Activated CD8-positive, alpha-beta T cell treated with anti-CD3 and anti-CD28 coated beads for 36 hours (primary cell): ENCODE data around the gene CHST8. TPM values are rescaled to one million over a fixed set of nuclear protein-coding genes. Genes with fewer than 3 reads are reported as not detected.
A peak's percentile ranks its signal among the peaks of the same experiment; 100 is the strongest.

Experiments
- ATAC-seq: fragments of 200-7000 bp; cut with Tn5 transposase; one replicate; pipeline ENCODE4 v1.10.0; 2021; ENCODE audit warnings: mild to moderate bottlenecking, moderate library complexity
- CTCF ChIA-PET: fragments of 350-600 bp; sonication (Branson Sonifier 250); formaldehyde crosslinking; loops from one replicate; lab custom pipeline; 2021; ENCODE audit warnings: antibody characterized with exemption; lab: Charles Lee
- POLR2A ChIA-PET: fragments of 350-600 bp; sonication (Branson Sonifier 250); formaldehyde crosslinking; loops from one replicate; lab custom pipeline; 2021; ENCODE audit warnings: antibody characterized with exemption; lab: Charles Lee
- DNase-seq: peaks from one replicate; pipeline ENCODE4 v3.0.0-alpha.2; 2020
- H3K27ac Mint-ChIP-seq: one replicate; pipeline ENCODE4 v1.8.0; 2021; ENCODE audit warnings: mild to moderate bottlenecking, mixed read lengths
- H3K27me3 Mint-ChIP-seq: one replicate; pipeline ENCODE4 v1.8.0; 2021; ENCODE audit warnings: mixed read lengths
- H3K36me3 Mint-ChIP-seq: one replicate; pipeline ENCODE4 v1.8.0; 2021; ENCODE audit warnings: low read depth, mixed read lengths
- H3K4me1 Mint-ChIP-seq: one replicate; pipeline ENCODE4 v1.8.0; 2021; ENCODE audit warnings: low read depth, mixed read lengths
- H3K4me3 Mint-ChIP-seq: one replicate; pipeline ENCODE4 v1.8.0; 2021; ENCODE audit warnings: mild to moderate bottlenecking, moderate library complexity, mixed read lengths
- H3K9me3 Mint-ChIP-seq: one replicate; pipeline ENCODE4 v1.8.0; 2021; ENCODE audit warnings: mixed read lengths
- intact Hi-C: fragments of 100-400 bp; cut with micrococcal nuclease; formaldehyde crosslinking; loops from one replicate; pipeline ENCODE4 v1.10.0; 2022
- total RNA-seq, 2 experiments: library from RNA; stranded (reverse); gene quantifications; one replicate each; pipeline ENCODE4 v1.2.3, GENCODE V29; 2021
- TF ChIP-seq, protein P1 (sequence below): fragments of 200-600 bp; IDR thresholded peaks from one replicate; pipeline ENCODE4 v1.8.0; 2022; ENCODE audit warnings: antibody characterized with exemption, mild to moderate bottlenecking

The CHST8 gene
- total RNA-seq, 2 experiments from 2014 or later = not detected

GRCh38 chr19:33689138-33689746 is 67.5 kb downstream of the CHST8 start:
- CTCF ChIA-PET = no interaction called here
- no peak for ATAC-seq

GRCh38 chr19:33689868-33690267 is 68.1 kb downstream of the CHST8 start:
- intact Hi-C loops = no loop called here
- Mint-ChIP-seq H3K27me3 (peaks cover 9% of the 10 kb centered on the region), H3K4me3 (no peak overlapping the region), H3K36me3 (no peaks in the 10 kb centered on the region), H3K9me3 (no peaks in the 10 kb centered on the region), H3K4me1 (no peaks in the 10 kb centered on the region), H3K27ac (no peak overlapping the region)
- DNase-seq (no peak), ATAC-seq (no peak)
- ChIA-PET POLR2A (no interaction called here), CTCF (no interaction called here)
- TF ChIP-seq, protein P1, sequence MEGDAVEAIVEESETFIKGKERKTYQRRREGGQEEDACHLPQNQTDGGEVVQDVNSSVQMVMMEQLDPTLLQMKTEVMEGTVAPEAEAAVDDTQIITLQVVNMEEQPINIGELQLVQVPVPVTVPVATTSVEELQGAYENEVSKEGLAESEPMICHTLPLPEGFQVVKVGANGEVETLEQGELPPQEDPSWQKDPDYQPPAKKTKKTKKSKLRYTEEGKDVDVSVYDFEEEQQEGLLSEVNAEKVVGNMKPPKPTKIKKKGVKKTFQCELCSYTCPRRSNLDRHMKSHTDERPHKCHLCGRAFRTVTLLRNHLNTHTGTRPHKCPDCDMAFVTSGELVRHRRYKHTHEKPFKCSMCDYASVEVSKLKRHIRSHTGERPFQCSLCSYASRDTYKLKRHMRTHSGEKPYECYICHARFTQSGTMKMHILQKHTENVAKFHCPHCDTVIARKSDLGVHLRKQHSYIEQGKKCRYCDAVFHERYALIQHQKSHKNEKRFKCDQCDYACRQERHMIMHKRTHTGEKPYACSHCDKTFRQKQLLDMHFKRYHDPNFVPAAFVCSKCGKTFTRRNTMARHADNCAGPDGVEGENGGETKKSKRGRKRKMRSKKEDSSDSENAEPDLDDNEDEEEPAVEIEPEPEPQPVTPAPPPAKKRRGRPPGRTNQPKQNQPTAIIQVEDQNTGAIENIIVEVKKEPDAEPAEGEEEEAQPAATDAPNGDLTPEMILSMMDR = no peak

More at GRCh38 chr19:33689138-33689746, 67.5 kb downstream of the CHST8 start:
- H3K27ac Mint-ChIP-seq = no peak overlapping the region
- H3K4me3 Mint-ChIP-seq = no peak overlapping the region
- intact Hi-C loops = no loop called here
- TF ChIP-seq, protein P1 = no peak
- H3K4me1 Mint-ChIP-seq = no peaks in the 10 kb centered on the region
- no peak for DNase-seq
- no peaks in the 10 kb centered on the region for H3K9me3 Mint-ChIP-seq
- peaks cover 11% of the 10 kb centered on the region for H3K27me3 Mint-ChIP-seq
- POLR2A ChIA-PET = no interaction called here
- no peaks in the 10 kb centered on the region for H3K36me3 Mint-ChIP-seq

DNA sequence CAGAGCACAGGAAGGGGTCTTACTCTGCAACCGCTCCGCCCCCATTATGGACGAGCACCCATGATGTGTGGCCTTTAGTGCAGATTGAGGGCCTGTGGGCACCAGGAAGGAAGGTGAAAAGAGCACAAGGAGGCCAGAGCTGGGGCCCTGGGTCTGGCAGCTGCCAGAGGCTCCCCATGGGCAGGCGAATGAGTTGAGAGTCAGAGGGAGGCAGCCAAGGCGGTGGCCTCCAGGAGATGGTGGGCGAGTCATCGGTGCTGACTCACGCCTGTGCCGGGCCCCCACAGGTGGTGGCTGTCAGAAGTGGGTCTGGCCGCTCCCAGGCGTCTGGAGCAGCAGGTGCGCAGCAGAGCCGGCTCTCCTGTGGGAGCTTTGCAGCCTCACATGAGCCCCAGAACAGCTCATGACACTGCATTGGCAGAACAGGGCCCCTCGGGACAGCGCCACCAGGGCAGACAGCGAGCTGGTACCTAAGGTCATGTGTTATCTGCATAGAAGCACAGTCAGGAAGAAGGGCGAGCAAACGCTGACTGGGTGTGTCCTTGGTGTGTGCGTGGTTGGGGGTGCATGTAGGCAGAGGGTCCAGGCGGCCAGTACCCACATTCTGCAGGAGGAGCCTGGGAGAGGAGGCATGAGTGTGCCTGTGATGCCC is 68.8 kb downstream of the CHST8 start:
- ATAC-seq (no peak), DNase-seq (peak; percentile 8)
- H3K4me1 Mint-ChIP-seq = no peaks in the 10 kb centered on the region
- CTCF ChIA-PET = no interaction called here
- intact Hi-C loops = no loop called here
- no peak overlapping the region for H3K27ac Mint-ChIP-seq
- POLR2A ChIA-PET = no interaction called here
- H3K4me3 Mint-ChIP-seq = no peak overlapping the region
- TF ChIP-seq, protein P1 = no peak
- no peaks in the 10 kb centered on the region for H3K36me3 Mint-ChIP-seq
- peaks cover 6% of the 10 kb centered on the region for H3K27me3 Mint-ChIP-seq
- H3K9me3 Mint-ChIP-seq = no peaks in the 10 kb centered on the region

DNA sequence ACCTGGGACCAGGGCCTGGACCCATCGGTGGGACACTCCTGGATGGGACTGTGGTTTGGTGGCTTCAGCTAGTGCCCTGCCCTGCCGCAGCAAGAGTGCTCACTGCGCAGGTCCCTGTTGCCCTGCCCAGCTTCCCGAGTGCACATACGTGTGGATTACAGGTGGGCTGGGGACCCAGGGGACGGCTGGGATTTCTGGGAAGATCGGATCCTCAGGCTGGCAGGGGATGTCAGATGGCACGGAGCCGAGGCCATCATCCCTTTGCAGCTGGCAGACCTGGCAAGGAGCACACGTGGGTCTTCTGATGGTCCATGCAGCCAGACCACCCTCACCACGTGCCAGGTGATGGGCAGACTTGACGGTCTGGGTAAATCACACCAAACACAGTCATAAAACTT is 69.3 kb downstream of the CHST8 start:
- ATAC-seq = no peak
- intact Hi-C loops = no loop called here
- CTCF ChIA-PET = no interaction called here
- no peak overlapping the region for H3K4me3 Mint-ChIP-seq
- POLR2A ChIA-PET = no interaction called here
- H3K4me1 Mint-ChIP-seq = no peaks in the 10 kb centered on the region
- TF ChIP-seq, protein P1 = no peak
- no peaks in the 10 kb centered on the region for H3K36me3 Mint-ChIP-seq
- H3K27ac Mint-ChIP-seq = no peak overlapping the region
- DNase-seq = no peak
- no peaks in the 10 kb centered on the region for H3K9me3 Mint-ChIP-seq
- peaks cover 3% of the 10 kb centered on the region for H3K27me3 Mint-ChIP-seq

- ChIA-PET CTCF (no interaction called here), POLR2A (no interaction called here)
- intact Hi-C loops = no loop called here
- Mint-ChIP-seq H3K27me3 (no peaks in the 10 kb centered on the region), H3K27ac (no peak overlapping the region), H3K9me3 (no peaks in the 10 kb centered on the region), H3K4me3 (no peak overlapping the region), H3K4me1 (no peaks in the 10 kb centered on the region), H3K36me3 (no peaks in the 10 kb centered on the region)
- TF ChIP-seq, protein P1 = no peak
- DNase-seq (no peak), ATAC-seq (no peak)
Measured at GRCh38 chr19:33691736-33692135, 70.0 kb downstream of the CHST8 start.
